ENCODE measurements around the gene CROCC.

GRCh38 chr1:16970132-16970910 lies 48.6 kb downstream of the CROCC start:
- TF ChIP-seq POLR2A (IDR thresholded peaks at IDR 0.05) (no peak), CTCF (IDR thresholded peaks at IDR 0.05) (no peak)
